ENCODE measurements around the gene LAMTOR2. TPM values are rescaled to one million over a fixed set of nuclear protein-coding genes. Genes with fewer than 3 reads are reported as not detected.

LAMTOR2 gene
- total RNA-seq, 1 experiment from 2014 or later = 60.2 TPM

DNA sequence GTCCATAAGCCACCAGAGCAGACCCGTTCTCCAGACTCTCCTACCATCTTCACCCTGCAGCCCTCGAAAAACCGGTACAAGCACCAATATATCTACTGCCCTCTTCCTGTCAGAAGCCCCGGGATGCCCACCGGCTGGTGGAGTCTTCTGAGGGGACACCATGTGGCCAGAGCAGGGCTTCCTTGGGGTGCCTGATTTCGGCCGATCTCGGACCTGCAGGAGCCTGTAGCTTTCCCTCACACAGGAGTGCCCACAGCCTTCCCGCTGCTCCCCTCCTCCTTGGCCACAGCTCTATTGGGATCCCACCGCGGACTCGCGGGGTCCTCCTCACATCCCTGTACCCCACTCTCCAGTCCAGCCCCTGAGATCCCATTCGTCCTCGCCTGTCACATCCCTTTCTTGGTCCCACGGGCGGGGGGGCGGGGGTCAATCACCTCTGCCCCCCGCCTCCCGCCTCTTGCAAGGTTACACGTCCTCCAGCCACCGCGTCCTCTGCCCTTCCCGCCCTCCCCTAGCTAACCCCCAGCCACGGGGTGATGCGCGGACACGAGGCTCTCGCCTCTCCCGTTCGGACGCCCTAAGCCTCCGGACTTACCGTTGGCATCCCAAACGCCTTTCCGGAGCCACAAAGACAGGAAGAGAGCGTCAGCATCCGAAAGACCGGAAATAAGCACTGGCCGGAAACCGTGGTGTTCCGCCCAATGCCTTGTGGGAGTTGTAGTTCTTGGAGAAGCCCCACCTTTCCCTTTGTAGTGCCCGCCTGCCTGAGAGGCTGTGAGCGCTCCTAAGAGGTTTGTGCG, 34.1 kb upstream of the LAMTOR2 start, which contains the start of gene SSR2:
SSR2 (minus strand) TSS at position 659 of the 800 bp plus-strand sequence. CDS start 784 bp downstream, outside the sequence.
- Histone ChIP-seq H3K27me3 (ENCODE audit: insufficient read depth, low read length) (no peaks in the 10 kb centered on the region), H3K4me3 (replicated peaks in 1 of 2; ENCODE audit: low read depth in 1 of 2, low read length in 2 of 2) (peak within 1 kb of the TSS; percentile 79), H3K9me3 (ENCODE audit: control insufficient read depth in 1 of 2, insufficient read depth in 1 of 2, low read depth in 1 of 2, low read length in 2 of 2) (no peaks in the 10 kb centered on the region), H2AFZ (ENCODE audit: low read depth, low read length, poor library complexity, severe bottlenecking) (peak within 1 kb of the TSS; percentile 16), H3K27ac (ENCODE audit: low read depth, low read length) (peak within 1 kb of the TSS; percentile 48), H3K4me1 (ENCODE audit: control insufficient read depth in 1 of 2, insufficient read depth in 2 of 2, low read length in 2 of 2) (peaks cover 4 to 11% of the 10 kb centered on the region in 2 experiments; a peak in 2 of 4 replicates), H3K36me3 (ENCODE audit: control insufficient read depth in 1 of 2, insufficient read depth in 2 of 2, low read length in 2 of 2) (peaks cover 5 to 20% of the 10 kb centered on the region in 2 experiments; a peak in 3 of 4 replicates), H3K79me2 (ENCODE audit: insufficient read depth, low read length) (peaks cover 20% of the 10 kb centered on the region), H3K4me2 (ENCODE audit: low read length) (peak within 1 kb of the TSS; percentile 92), H3K9ac (ENCODE audit: low read length) (peak within 1 kb of the TSS; percentile 68), H4K20me1 (ENCODE audit: insufficient read depth) (no peaks in the 10 kb centered on the region), H3K9me2 (ENCODE audit: insufficient read depth) (no peaks in the 10 kb centered on the region)
- no TSS peak for BruUV-seq (replicated peaks)
- TF ChIP-seq ELF1 (IDR thresholded peaks at IDR 0.05; ENCODE audit: borderline replicate concordance, low read depth) (peak; percentile 74), TCF7L2 (IDR thresholded peaks at IDR 0.05; ENCODE audit: borderline replicate concordance, extremely low read depth, insufficient read depth, insufficient read length) (peak; percentile 99), SRF (IDR thresholded peaks at IDR 0.05; ENCODE audit: low read depth) (no peak), POLR2AphosphoS5 (IDR thresholded peaks at IDR 0.05; ENCODE audit: low read depth, low read length) (peak; percentile 96), ZBTB33 (IDR thresholded peaks at IDR 0.05; ENCODE audit: extremely low read depth, insufficient replicate concordance, low read length) (no peak), CEBPB (IDR thresholded peaks at IDR 0.05; ENCODE audit: low read depth) (no peak), POLR2A (IDR thresholded peaks at IDR 0.05; ENCODE audit: borderline replicate concordance, extremely low read depth, insufficient read depth, insufficient read length) (peak; percentile 62), YY1 (IDR thresholded peaks at IDR 0.05; ENCODE audit: extremely low read depth, insufficient replicate concordance, low read depth, low read length) (peak; percentile 42), CTCF (IDR thresholded peaks at IDR 0.05 in 2 of 3, conservative IDR thresholded peaks at IDR 0.05 in 1 of 3; ENCODE audit: borderline replicate concordance in 1 of 3, insufficient read depth in 1 of 3, low read depth in 2 of 3, low read length in 2 of 3) (no peak), JUND (IDR thresholded peaks at IDR 0.05) (no peak)
- ChIA-PET RAD21 (ENCODE audit: low non-redundant PET in 1 of 2, low total read pairs in 2 of 2, uncharacterized antibody in 2 of 2, unreplicated experiment in 2 of 2) (no interaction called here), CTCF (interaction anchor here (0.7 kb wide), 1 partner anchor 8 kb away, joined by 3 read pairs; no protein-coding TSS in a partner anchor), POLR2A (no interaction called here)
- intact Hi-C loops (cut with micrococcal nuclease) = loop anchor here (2.0 kb wide), 1 partner anchor 34 kb away; the partner anchor contains the start of gene LAMTOR2
- ATAC-seq (peak; percentile 94), DNase-seq (ENCODE audit: low read depth, low spot score) (peak; percentile 84)

All from HCT116 (cell line).